ACC112 (cell line): Measurements from ENCODE around the gene CHMP6.
A peak's percentile ranks its signal among the peaks of the same experiment; 100 is the strongest.
"Not testable (repeated sequence)": the region's sequence is repeated elsewhere in the genome, so short reads cannot be mapped to it uniquely, and the experiment has no call there.

Source experiments
- H2AFZ ChIP-seq: fragments of 200-600 bp; sonication (generic); one replicate; pipeline ENCODE4 v1.6.0; 2017; ENCODE audit warnings: antibody characterized with exemption, low read length; ENCODE audit not compliant: unreplicated experiment
- H3K27ac ChIP-seq: fragments of 200-600 bp; sonication (generic); 2 replicates; pipeline ENCODE4 v1.5.1; 2014; ENCODE audit warnings: low read depth, mild to moderate bottlenecking, antibody characterized with exemption, low read length, moderate library complexity
- H3K27me3 ChIP-seq: fragments of 200-600 bp; sonication (generic); 2 replicates; pipeline ENCODE4 v1.6.1; 2014; ENCODE audit warnings: mild to moderate bottlenecking, antibody characterized with exemption, low read length, moderate library complexity, mixed read lengths; ENCODE audit not compliant: insufficient read depth
- H3K36me3 ChIP-seq: fragments of 200-600 bp; sonication (generic); 2 replicates; pipeline ENCODE4 v1.6.1; 2016; ENCODE audit warnings: mild to moderate bottlenecking, antibody characterized with exemption, low read length, moderate library complexity, mixed read lengths; ENCODE audit not compliant: insufficient read depth
- H3K4me1 ChIP-seq: fragments of 200-600 bp; sonication (generic); one replicate; pipeline ENCODE4 v1.6.1; 2016; ENCODE audit warnings: low read length, mixed read lengths; ENCODE audit not compliant: insufficient read depth, unreplicated experiment, control insufficient read depth
- H3K4me3 ChIP-seq: fragments of 200-600 bp; sonication (generic); 2 replicates; pipeline ENCODE4 v1.5.1; 2014; ENCODE audit warnings: mild to moderate bottlenecking, low read depth, low read length
- H3K79me2 ChIP-seq: fragments of 200-600 bp; sonication (generic); one replicate; pipeline ENCODE4 v1.6.0; 2016; ENCODE audit warnings: low read length; ENCODE audit not compliant: control insufficient read depth, unreplicated experiment, insufficient read depth

The CHMP6 gene

GRCh38 chr17:81027591-81028505 lies 36.2 kb downstream of the CHMP6 start:
- H3K27me3 ChIP-seq: peaks cover 40% of the 10 kb centered on the region
- H3K79me2 ChIP-seq: no peaks in the 10 kb centered on the region
- H3K36me3 ChIP-seq: no peaks in the 10 kb centered on the region
- no peak overlapping the region for H3K4me3 ChIP-seq
- H3K4me1 ChIP-seq: no peaks in the 10 kb centered on the region
- no peak overlapping the region for H2AFZ ChIP-seq
- no peak overlapping the region for H3K27ac ChIP-seq

- Histone ChIP-seq H3K27me3 (peaks cover 40% of the 10 kb centered on the region), H3K79me2 (no peaks in the 10 kb centered on the region), H2AFZ (no peak overlapping the region), H3K36me3 (no peaks in the 10 kb centered on the region), H3K4me1 (no peaks in the 10 kb centered on the region), H3K27ac (no peak overlapping the region), H3K4me3 (no peak overlapping the region)
These were observed 36.8 kb downstream of the CHMP6 start for GRCh38 chr17:81028506-81028858.

GRCh38 chr17:81029859-81030258 lies 38.2 kb downstream of the CHMP6 start:
- Histone ChIP-seq H2AFZ (no peak overlapping the region), H3K4me3 (no peak overlapping the region), H3K36me3 (no peaks in the 10 kb centered on the region), H3K79me2 (no peaks in the 10 kb centered on the region), H3K4me1 (no peaks in the 10 kb centered on the region), H3K27me3 (peaks cover 40% of the 10 kb centered on the region), H3K27ac (no peak overlapping the region)

GRCh38 chr17:81030312-81030711 lies 38.7 kb downstream of the CHMP6 start:
- not testable (repeated sequence) for H3K36me3 ChIP-seq, H3K79me2 ChIP-seq, H3K27ac ChIP-seq, H3K4me1 ChIP-seq, H2AFZ ChIP-seq, H3K4me3 ChIP-seq
- peaks cover 35% of the 10 kb centered on the region for H3K27me3 ChIP-seq

GRCh38 chr17:81030741-81031565 lies 39.3 kb downstream of the CHMP6 start:
- Histone ChIP-seq H3K27ac (no peak overlapping the region), H2AFZ (no peak overlapping the region), H3K79me2 (peaks cover 5% of the 10 kb centered on the region), H3K36me3 (no peaks in the 10 kb centered on the region), H3K27me3 (peaks cover 29% of the 10 kb centered on the region), H3K4me3 (no peak overlapping the region), H3K4me1 (peaks cover under 1% of the 10 kb centered on the region)

- Histone ChIP-seq H3K27me3 (peaks cover 20% of the 10 kb centered on the region), H3K36me3 (no peaks in the 10 kb centered on the region), H3K79me2 (peaks cover 8% of the 10 kb centered on the region), H3K27ac (no peak overlapping the region), H3K4me1 (peaks cover 6% of the 10 kb centered on the region), H3K4me3 (no peak overlapping the region), H2AFZ (no peak overlapping the region)
These were observed 40.2 kb downstream of the CHMP6 start for GRCh38 chr17:81031566-81032550.

GRCh38 chr17:81032641-81033480 lies 41.2 kb downstream of the CHMP6 start:
- peaks cover 10% of the 10 kb centered on the region for H3K27me3 ChIP-seq
- H2AFZ ChIP-seq: no peak overlapping the region
- H3K4me3 ChIP-seq: no peak overlapping the region

GRCh38 chr17:81033535-81034167 lies 42.0 kb downstream of the CHMP6 start:
- no peak overlapping the region for H2AFZ ChIP-seq
- no peaks in the 10 kb centered on the region for H3K36me3 ChIP-seq
- H3K79me2 ChIP-seq: peaks cover 17% of the 10 kb centered on the region
- H3K4me3 ChIP-seq: peak overlapping the region; percentile 84
- peaks cover 2% of the 10 kb centered on the region; the same call in 1 of the 2 replicates for H3K27me3 ChIP-seq
- no peak overlapping the region for H3K27ac ChIP-seq
- peaks cover 6% of the 10 kb centered on the region for H3K4me1 ChIP-seq

More at GRCh38 chr17:81032641-81033480, 41.2 kb downstream of the CHMP6 start:
- Histone ChIP-seq H3K4me1 (peaks cover 6% of the 10 kb centered on the region), H3K36me3 (no peaks in the 10 kb centered on the region), H3K27ac (no peak overlapping the region), H3K79me2 (peaks cover 9% of the 10 kb centered on the region)

GRCh38 chr17:81034168-81034777 lies 42.6 kb downstream of the CHMP6 start:
- Histone ChIP-seq H3K27ac (no peak overlapping the region), H3K27me3 (no peaks in the 10 kb centered on the region), H3K4me3 (peak overlapping the region; percentile 84), H3K79me2 (peaks cover 21% of the 10 kb centered on the region), H3K4me1 (peaks cover 6% of the 10 kb centered on the region), H3K36me3 (no peaks in the 10 kb centered on the region), H2AFZ (peak overlapping the region; percentile 85)
